Mesendoderm (in vitro differentiated cells): ENCODE results near the gene KYAT1.

ENCODE experiments used
- DNase-seq: peaks from one replicate; pipeline ENCODE4 v3.0.0; 2013
- H2AK5ac ChIP-seq: 2 replicates; pipeline ENCODE4 v1.6.1; 2013; ENCODE audit warnings: low read length, inconsistent platforms
- H2BK120ac ChIP-seq: 2 replicates; pipeline ENCODE4 v1.6.1; 2013; ENCODE audit warnings: low read depth, mild to moderate bottlenecking, low read length, moderate library complexity, mixed read lengths
- H2BK15ac ChIP-seq: replicated peaks from 2 replicates; pipeline ENCODE4 v1.6.1; 2013; ENCODE audit warnings: low read depth, mild to moderate bottlenecking, moderate library complexity
- H2BK5ac ChIP-seq: 2 replicates; pipeline ENCODE4 v1.6.1; 2013; ENCODE audit warnings: low read length, inconsistent platforms
- H3K18ac ChIP-seq: 2 replicates; pipeline ENCODE4 v1.6.1; 2013; ENCODE audit warnings: mild to moderate bottlenecking, low read length, mixed read lengths
- H3K23ac ChIP-seq: one replicate; pipeline ENCODE4 v1.6.1; 2013; ENCODE audit warnings: low read length
- H3K27ac ChIP-seq: 2 replicates; pipeline ENCODE4 v1.5.1; 2013; ENCODE audit warnings: low read depth, mild to moderate bottlenecking, inconsistent platforms, low read length, moderate library complexity
- H3K27me3 ChIP-seq: 2 replicates; pipeline ENCODE4 v1.6.1; 2013; ENCODE audit warnings: low read length, control low read depth, mild to moderate bottlenecking, inconsistent platforms; ENCODE audit not compliant: insufficient read depth, poor library complexity
- H3K36me3 ChIP-seq: 2 replicates; pipeline ENCODE4 v1.6.1; 2013; ENCODE audit warnings: low read length, inconsistent platforms; ENCODE audit not compliant: control insufficient read depth, insufficient read depth
- H3K4ac ChIP-seq: one replicate; pipeline ENCODE4 v1.6.1; 2013; ENCODE audit warnings: low read depth, mild to moderate bottlenecking, low read length, moderate library complexity
- H3K4me1 ChIP-seq: 2 replicates; pipeline ENCODE4 v1.6.1; 2013; ENCODE audit warnings: low read depth, low read length, inconsistent platforms; ENCODE audit not compliant: control insufficient read depth
- H3K4me2 ChIP-seq: 2 replicates; pipeline ENCODE4 v1.6.1; 2013; ENCODE audit warnings: low read length
- H3K4me3 ChIP-seq: 2 replicates; pipeline ENCODE4 v1.5.1; 2013; ENCODE audit warnings: mild to moderate bottlenecking, low read length
- H3K56ac ChIP-seq: one replicate; pipeline ENCODE4 v1.6.1; 2013; ENCODE audit warnings: low read length
- H3K79me1 ChIP-seq: 2 replicates; pipeline ENCODE4 v1.6.1; 2013; ENCODE audit warnings: low read length, inconsistent platforms
- H3K79me2 ChIP-seq: 2 replicates; pipeline ENCODE4 v1.6.1; 2013; ENCODE audit warnings: mild to moderate bottlenecking, low read length; ENCODE audit not compliant: control insufficient read depth, insufficient read depth
- H3K9ac ChIP-seq: 2 replicates; pipeline ENCODE4 v1.6.1; 2013; ENCODE audit warnings: low read length, inconsistent platforms
- H4K5ac ChIP-seq: one replicate; pipeline ENCODE4 v1.6.1; 2013; ENCODE audit warnings: low read length
- H4K8ac ChIP-seq: one replicate; pipeline ENCODE4 v1.6.1; 2013; ENCODE audit warnings: low read depth, mild to moderate bottlenecking, control low read depth, low read length, moderate library complexity
- WGBS: extraction: QIAGEN DNeasy Blood & Tissue Kit; methylation state at CpG from one replicate; pipeline ENCODE4 v1.1.7; 2013; ENCODE audit warnings: low lambda C conversion rate, missing lambda C conversion rate; ENCODE audit not compliant: insufficient coverage; ENCODE audit errors: extremely low coverage; 5-methylcytosine and 5-hydroxymethylcytosine counted together

The KYAT1 gene

GRCh38 chr9:128809036-128809599 lies 72.6 kb downstream of the KYAT1 start:
- Histone ChIP-seq H4K8ac (no peak overlapping the region), H3K36me3 (peaks cover 6% of the 10 kb centered on the region), H3K18ac (no peak overlapping the region), H3K9ac (no peak overlapping the region), H3K56ac (no peak overlapping the region), H3K27me3 (no peaks in the 10 kb centered on the region), H2BK15ac (no peak overlapping the region), H2BK120ac (no peak overlapping the region), H3K79me2 (no peaks in the 10 kb centered on the region), H3K4me2 (no peak overlapping the region), H2AK5ac (no peak overlapping the region), H3K23ac (no peak overlapping the region), H3K4ac (no peak overlapping the region), H2BK5ac (no peak overlapping the region), H3K27ac (no peak overlapping the region), H4K5ac (no peak overlapping the region), H3K4me3 (no peak overlapping the region), H3K79me1 (no peaks in the 10 kb centered on the region), H3K4me1 (no peaks in the 10 kb centered on the region)
- DNase-seq: no peak
- WGBS: no CpG with 5 or more reads among the region's 12 CpGs

- no peak overlapping the region for H3K4me2 ChIP-seq
- no peak overlapping the region for H3K18ac ChIP-seq
- no peak for DNase-seq
- no peak overlapping the region for H3K4me3 ChIP-seq
- H2AK5ac ChIP-seq: no peak overlapping the region
- no peak overlapping the region for H2BK5ac ChIP-seq
- H3K27ac ChIP-seq: no peak overlapping the region
- no peaks in the 10 kb centered on the region for H3K79me2 ChIP-seq
- H4K5ac ChIP-seq: no peak overlapping the region
- H3K27me3 ChIP-seq: no peaks in the 10 kb centered on the region
- H3K79me1 ChIP-seq: no peaks in the 10 kb centered on the region
- peaks cover 6% of the 10 kb centered on the region for H3K36me3 ChIP-seq
- no peak overlapping the region for H2BK120ac ChIP-seq
- no peaks in the 10 kb centered on the region for H3K4me1 ChIP-seq
- H3K23ac ChIP-seq: no peak overlapping the region
- H3K56ac ChIP-seq: no peak overlapping the region
- no peak overlapping the region for H3K9ac ChIP-seq
- no peak overlapping the region for H3K4ac ChIP-seq
- no peak overlapping the region for H4K8ac ChIP-seq
- no CpG with 5 or more reads among the region's 3 CpGs for WGBS
- no peak overlapping the region for H2BK15ac ChIP-seq
These were observed 73.2 kb downstream of the KYAT1 start for GRCh38 chr9:128808543-128808942.

DNA sequence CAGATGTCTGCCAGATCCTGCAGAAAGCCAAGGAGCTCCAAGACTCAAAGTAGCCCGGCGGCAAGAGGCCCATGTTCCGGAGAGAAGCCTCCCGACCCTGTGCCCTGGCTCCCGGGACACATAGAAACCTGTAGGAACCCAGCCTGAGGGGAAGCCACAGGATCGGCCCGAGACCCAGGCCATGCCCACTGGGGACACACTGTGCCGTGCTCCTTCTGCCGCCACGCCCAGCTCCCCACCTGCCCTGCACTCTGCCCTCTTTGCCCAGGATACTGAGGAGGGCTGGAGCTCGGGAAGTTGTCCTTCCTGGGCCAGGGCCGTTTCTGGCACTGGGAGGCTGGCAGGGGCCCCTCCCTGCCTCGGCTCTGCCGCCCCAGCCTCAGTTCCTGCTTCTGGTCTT lies 73.9 kb downstream of the KYAT1 start:
- Histone ChIP-seq H2BK15ac (no peak overlapping the region), H2AK5ac (no peak overlapping the region), H3K79me1 (no peaks in the 10 kb centered on the region), H3K36me3 (peaks cover 6% of the 10 kb centered on the region), H4K8ac (no peak overlapping the region), H3K4me1 (no peaks in the 10 kb centered on the region), H2BK5ac (no peak overlapping the region), H3K9ac (no peak overlapping the region), H3K4me2 (no peak overlapping the region), H3K18ac (no peak overlapping the region), H3K4me3 (no peak overlapping the region), H4K5ac (no peak overlapping the region), H3K27me3 (no peaks in the 10 kb centered on the region), H3K4ac (no peak overlapping the region), H3K79me2 (no peaks in the 10 kb centered on the region), H3K27ac (no peak overlapping the region), H3K23ac (no peak overlapping the region), H3K56ac (no peak overlapping the region), H2BK120ac (no peak overlapping the region)
- WGBS: no CpG with 5 or more reads among the region's 14 CpGs
- DNase-seq: no peak

GRCh38 chr9:128805661-128806060 lies 76.1 kb downstream of the KYAT1 start:
- H3K79me1 ChIP-seq: no peaks in the 10 kb centered on the region
- H4K5ac ChIP-seq: no peak overlapping the region
- H2BK5ac ChIP-seq: no peak overlapping the region
- no peak overlapping the region for H3K4me2 ChIP-seq
- H2AK5ac ChIP-seq: no peak overlapping the region
- H3K23ac ChIP-seq: no peak overlapping the region
- no peak overlapping the region for H3K4ac ChIP-seq
- no peak overlapping the region for H3K9ac ChIP-seq
- no peak overlapping the region for H4K8ac ChIP-seq
- no peak overlapping the region for H3K4me3 ChIP-seq
- WGBS: no CpG with 5 or more reads among the region's 14 CpGs
- peaks cover 8% of the 10 kb centered on the region for H3K36me3 ChIP-seq
- H3K18ac ChIP-seq: no peak overlapping the region
- H3K27me3 ChIP-seq: no peaks in the 10 kb centered on the region
- no peak for DNase-seq
- H3K56ac ChIP-seq: no peak overlapping the region
- H2BK15ac ChIP-seq: no peak overlapping the region
- H3K4me1 ChIP-seq: no peaks in the 10 kb centered on the region
- no peak overlapping the region for H3K27ac ChIP-seq
- no peaks in the 10 kb centered on the region for H3K79me2 ChIP-seq
- no peak overlapping the region for H2BK120ac ChIP-seq

- Histone ChIP-seq H2BK5ac (no peak overlapping the region), H4K8ac (no peak overlapping the region), H3K23ac (no peak overlapping the region), H2BK120ac (no peak overlapping the region), H3K79me1 (no peaks in the 10 kb centered on the region), H3K27ac (no peak overlapping the region), H3K18ac (no peak overlapping the region), H3K79me2 (no peaks in the 10 kb centered on the region), H2AK5ac (no peak overlapping the region), H3K4me3 (no peak overlapping the region), H3K56ac (no peak overlapping the region), H3K4me1 (no peaks in the 10 kb centered on the region), H3K4me2 (no peak overlapping the region), H3K4ac (no peak overlapping the region), H2BK15ac (no peak overlapping the region), H3K9ac (no peak overlapping the region), H4K5ac (no peak overlapping the region), H3K27me3 (no peaks in the 10 kb centered on the region), H3K36me3 (peaks cover 14% of the 10 kb centered on the region)
- no peak for DNase-seq
- no CpG with 5 or more reads among the region's 4 CpGs for WGBS
These were observed 79.3 kb downstream of the KYAT1 start for GRCh38 chr9:128802482-128802881.

DNA sequence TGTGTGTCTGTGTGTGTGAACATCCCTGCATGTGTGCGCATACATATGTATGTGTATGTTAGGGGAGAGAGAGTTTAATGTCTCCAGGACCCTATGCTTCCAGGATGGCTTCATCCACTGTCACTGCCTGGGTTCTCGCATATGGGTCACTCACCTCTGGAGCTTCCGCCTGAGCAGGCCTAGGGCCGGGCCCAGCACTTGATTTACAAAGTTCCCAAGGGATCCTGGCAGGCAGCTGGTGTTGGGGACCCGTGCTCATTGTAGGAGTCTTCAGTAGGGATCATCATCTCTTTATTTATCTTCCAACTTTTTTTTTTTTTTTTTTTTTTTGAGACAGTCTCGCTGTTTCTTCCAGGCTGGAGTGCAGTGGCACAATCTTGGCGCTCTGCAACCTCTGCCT lies 81.7 kb downstream of the KYAT1 start:
- H2BK15ac ChIP-seq: no peak overlapping the region
- H3K79me2 ChIP-seq: no peaks in the 10 kb centered on the region
- WGBS: no CpG with 5 or more reads among the region's 7 CpGs
- H3K4me3 ChIP-seq: no peak overlapping the region
- no peak overlapping the region for H3K18ac ChIP-seq
- no peak overlapping the region for H3K9ac ChIP-seq
- no peak overlapping the region for H2AK5ac ChIP-seq
- H3K36me3 ChIP-seq: peaks cover 8% of the 10 kb centered on the region
- H3K27me3 ChIP-seq: no peaks in the 10 kb centered on the region
- H3K56ac ChIP-seq: no peak overlapping the region
- H4K5ac ChIP-seq: no peak overlapping the region
- H3K23ac ChIP-seq: no peak overlapping the region
- H2BK5ac ChIP-seq: no peak overlapping the region
- H3K4ac ChIP-seq: no peak overlapping the region
- H3K79me1 ChIP-seq: no peaks in the 10 kb centered on the region
- no peaks in the 10 kb centered on the region for H3K4me1 ChIP-seq
- no peak for DNase-seq
- H4K8ac ChIP-seq: no peak overlapping the region
- H2BK120ac ChIP-seq: no peak overlapping the region
- no peak overlapping the region for H3K27ac ChIP-seq
- H3K4me2 ChIP-seq: no peak overlapping the region
